ENCODE data around the gene LAG3.

LAG3 gene

GRCh38 chr12:6753772-6754356 is 18.5 kb upstream of the LAG3 start:
- DNase-seq = no peak

GRCh38 chr12:6754411-6754810 is 17.9 kb upstream of the LAG3 start:
- DNase-seq = no peak

GRCh38 chr12:6757028-6757690 is 15.2 kb upstream of the LAG3 start:
- no peak for DNase-seq

GRCh38 chr12:6758506-6759095 is 13.7 kb upstream of the LAG3 start:
- DNase-seq = no peak

- no peak for DNase-seq
Measured at GRCh38 chr12:6759741-6760140, 12.6 kb upstream of the LAG3 start.

- no peak for DNase-seq
Measured at GRCh38 chr12:6763380-6763779, 8.9 kb upstream of the LAG3 start.

- peak; percentile 99 for DNase-seq
Measured at GRCh38 chr12:6764011-6764828, 8.1 kb upstream of the LAG3 start.

GRCh38 chr12:6765048-6765633 is 7.2 kb upstream of the LAG3 start:
- peak; percentile 27 for DNase-seq

GRCh38 chr12:6765634-6766581 is 6.4 kb upstream of the LAG3 start, which contains the start of gene PTMS:
TSS of gene PTMS (plus strand) at chr12:6766363. CDS start at chr12:6766706, 343 bp downstream.
- peak; percentile 95 for DNase-seq

- DNase-seq = peak; percentile 60
Measured at GRCh38 chr12:6766651-6767349, 5.5 kb upstream of the LAG3 start.

- peak; percentile 34 for DNase-seq
Measured at GRCh38 chr12:6767353-6768319, 4.7 kb upstream of the LAG3 start.

- DNase-seq = peak; percentile 32
Measured at GRCh38 chr12:6768437-6768914, 3.8 kb upstream of the LAG3 start.

- peak; percentile 32 for DNase-seq
Measured at GRCh38 chr12:6768990-6769389, 3.3 kb upstream of the LAG3 start.

GRCh38 chr12:6769666-6770065 is 2.7 kb upstream of the LAG3 start:
- no peak for DNase-seq

GRCh38 chr12:6770094-6770493 is 2.2 kb upstream of the LAG3 start:
- DNase-seq = no peak

- no peak for DNase-seq
Measured at GRCh38 chr12:6770600-6770999, 1.7 kb upstream of the LAG3 start.

- no peak for DNase-seq
Measured at GRCh38 chr12:6771091-6771495, 1.2 kb upstream of the LAG3 start.

GRCh38 chr12:6771509-6772330 is 600 bp upstream of the LAG3 start:
- no peak for DNase-seq

All from DMS79 (cell line).